Activated T-helper 1 cell treated with anti-CD3 and anti-CD28 coated beads, Interleukin-12 subunit alpha, Interleukin-12 subunit beta, Interleukin-2, Interleukin-4 antibody, amounts not matched to agents 30 ng/mL and 10 ng/mL and 1 ng/mL, durations not matched to agents 14 hours and 24 hours and 36 hours (primary cell): ENCODE data around the gene RAPH1. TPM values are rescaled to one million over a fixed set of nuclear protein-coding genes. Genes with fewer than 3 reads are reported as not detected.
"Not testable (repeated sequence)": the region's sequence is repeated elsewhere in the genome, so short reads cannot be mapped to it uniquely, and the experiment has no call there.

ENCODE experiments used
- DNase-seq: peaks from one replicate; pipeline ENCODE4 v3.0.0; 2021; ENCODE audit warnings: low spot score
- H3K27ac Mint-ChIP-seq: one replicate; pipeline ENCODE4 v1.8.0; 2021; ENCODE audit warnings: mild to moderate bottlenecking, mixed read lengths
- H3K27me3 Mint-ChIP-seq: one replicate; pipeline ENCODE4 v1.8.0; 2022; ENCODE audit warnings: mild to moderate bottlenecking, moderate library complexity, mixed read lengths; ENCODE audit not compliant: insufficient read depth
- H3K36me3 Mint-ChIP-seq: one replicate; pipeline ENCODE4 v1.8.0; 2021; ENCODE audit warnings: low read depth, mixed read lengths
- H3K4me1 Mint-ChIP-seq: one replicate; pipeline ENCODE4 v1.8.0; 2021; ENCODE audit warnings: low read depth, mixed read lengths
- H3K4me3 Mint-ChIP-seq: one replicate; pipeline ENCODE4 v1.8.0; 2021; ENCODE audit warnings: mild to moderate bottlenecking, moderate library complexity, mixed read lengths
- H3K9me3 Mint-ChIP-seq: one replicate; pipeline ENCODE4 v1.8.0; 2021; ENCODE audit warnings: mixed read lengths
- intact Hi-C: fragments of 100-400 bp; cut with micrococcal nuclease; formaldehyde crosslinking; loops from one replicate; pipeline ENCODE4 v1.15.1; 2024
- total RNA-seq: library from RNA; stranded (reverse); gene quantifications from 2 replicates; pipeline ENCODE4 v1.2.3, GENCODE V29; 2022

Gene RAPH1
- total RNA-seq, 1 donor from 2014 or later = 4.6 TPM

- no peak for DNase-seq
- Mint-ChIP-seq H3K27me3 (peaks cover 25% of the 10 kb centered on the region), H3K36me3 (peaks cover 4% of the 10 kb centered on the region), H3K27ac (no peak overlapping the region), H3K4me1 (peaks cover 9% of the 10 kb centered on the region), H3K9me3 (no peaks in the 10 kb centered on the region), H3K4me3 (no peak overlapping the region)
- intact Hi-C loops = no loop called here
Observed at GRCh38 chr2:203566161-203566560, 31.1 kb upstream of the RAPH1 start.

GRCh38 chr2:203565076-203565475 lies 30.0 kb upstream of the RAPH1 start:
- H3K27ac Mint-ChIP-seq = no peak overlapping the region
- peaks cover 9% of the 10 kb centered on the region for H3K4me1 Mint-ChIP-seq
- DNase-seq = no peak
- intact Hi-C loops = no loop called here
- H3K9me3 Mint-ChIP-seq = no peaks in the 10 kb centered on the region
- peaks cover 4% of the 10 kb centered on the region for H3K36me3 Mint-ChIP-seq
- H3K4me3 Mint-ChIP-seq = no peak overlapping the region
- H3K27me3 Mint-ChIP-seq = peaks cover 23% of the 10 kb centered on the region

GRCh38 chr2:203562268-203562667 lies 27.2 kb upstream of the RAPH1 start:
- intact Hi-C loops = no loop called here
- Mint-ChIP-seq H3K4me1 (no peaks in the 10 kb centered on the region), H3K27me3 (peaks cover 10% of the 10 kb centered on the region), H3K36me3 (peaks cover 2% of the 10 kb centered on the region), H3K9me3 (no peaks in the 10 kb centered on the region), H3K4me3 (no peak overlapping the region), H3K27ac (no peak overlapping the region)
- no peak for DNase-seq

- DNase-seq = no peak
- no peak overlapping the region for H3K4me3 Mint-ChIP-seq
- no peaks in the 10 kb centered on the region for H3K36me3 Mint-ChIP-seq
- H3K9me3 Mint-ChIP-seq = no peaks in the 10 kb centered on the region
- H3K27me3 Mint-ChIP-seq = peaks cover 10% of the 10 kb centered on the region
- H3K4me1 Mint-ChIP-seq = no peaks in the 10 kb centered on the region
- H3K27ac Mint-ChIP-seq = no peak overlapping the region
- intact Hi-C loops = no loop called here
Observed at GRCh38 chr2:203559641-203560040, 24.5 kb upstream of the RAPH1 start.

- intact Hi-C loops = no loop called here
- Mint-ChIP-seq H3K36me3 (no peaks in the 10 kb centered on the region), H3K27ac (no peak overlapping the region)
Observed at GRCh38 chr2:203553784-203554183, 18.7 kb upstream of the RAPH1 start.

GRCh38 chr2:203551778-203552177 lies 16.7 kb upstream of the RAPH1 start:
- no peak overlapping the region for H3K27ac Mint-ChIP-seq
- no peaks in the 10 kb centered on the region for H3K9me3 Mint-ChIP-seq
- no peaks in the 10 kb centered on the region for H3K36me3 Mint-ChIP-seq
- no peak overlapping the region for H3K4me3 Mint-ChIP-seq
- H3K4me1 Mint-ChIP-seq = peaks cover 14% of the 10 kb centered on the region
- DNase-seq = no peak
- intact Hi-C loops = no loop called here
- H3K27me3 Mint-ChIP-seq = peaks cover 8% of the 10 kb centered on the region

More at GRCh38 chr2:203553784-203554183, 18.7 kb upstream of the RAPH1 start:
- Mint-ChIP-seq H3K4me1 (peaks cover under 1% of the 10 kb centered on the region), H3K4me3 (no peak overlapping the region), H3K27me3 (peaks cover 9% of the 10 kb centered on the region), H3K9me3 (no peaks in the 10 kb centered on the region)
- no peak for DNase-seq

GRCh38 chr2:203550266-203550665 lies 15.2 kb upstream of the RAPH1 start:
- Mint-ChIP-seq H3K4me1 (peaks cover 14% of the 10 kb centered on the region), H3K36me3 (no peaks in the 10 kb centered on the region), H3K27me3 (peaks cover 11% of the 10 kb centered on the region), H3K27ac (no peak overlapping the region), H3K4me3 (no peak overlapping the region), H3K9me3 (no peaks in the 10 kb centered on the region)
- intact Hi-C loops = no loop called here
- DNase-seq = no peak

GRCh38 chr2:203549406-203549805 lies 14.3 kb upstream of the RAPH1 start:
- intact Hi-C loops = no loop called here
- no peak overlapping the region for H3K4me3 Mint-ChIP-seq
- H3K4me1 Mint-ChIP-seq = peaks cover 14% of the 10 kb centered on the region
- DNase-seq = no peak
- peaks cover 10% of the 10 kb centered on the region for H3K27me3 Mint-ChIP-seq
- H3K36me3 Mint-ChIP-seq = no peaks in the 10 kb centered on the region
- H3K27ac Mint-ChIP-seq = no peak overlapping the region
- H3K9me3 Mint-ChIP-seq = no peaks in the 10 kb centered on the region

- peaks cover 11% of the 10 kb centered on the region for H3K27me3 Mint-ChIP-seq
- no peaks in the 10 kb centered on the region for H3K9me3 Mint-ChIP-seq
- peaks cover 14% of the 10 kb centered on the region for H3K4me1 Mint-ChIP-seq
- intact Hi-C loops = no loop called here
- no peaks in the 10 kb centered on the region for H3K36me3 Mint-ChIP-seq
- H3K27ac Mint-ChIP-seq = no peak overlapping the region
- DNase-seq = no peak
- no peak overlapping the region for H3K4me3 Mint-ChIP-seq
Observed at GRCh38 chr2:203548887-203549286, 13.8 kb upstream of the RAPH1 start.

- Mint-ChIP-seq H3K4me1 (peaks cover 14% of the 10 kb centered on the region), H3K27ac (no peak overlapping the region), H3K36me3 (no peaks in the 10 kb centered on the region), H3K27me3 (peaks cover 11% of the 10 kb centered on the region), H3K4me3 (no peak overlapping the region), H3K9me3 (no peaks in the 10 kb centered on the region)
- intact Hi-C loops = no loop called here
- DNase-seq = no peak
Observed at GRCh38 chr2:203547356-203547755, 12.3 kb upstream of the RAPH1 start.

GRCh38 chr2:203544402-203544801 lies 9.3 kb upstream of the RAPH1 start:
- Mint-ChIP-seq H3K27ac (no peak overlapping the region), H3K36me3 (no peaks in the 10 kb centered on the region), H3K4me3 (no peak overlapping the region), H3K4me1 (peaks cover 14% of the 10 kb centered on the region), H3K27me3 (peaks cover 14% of the 10 kb centered on the region), H3K9me3 (no peaks in the 10 kb centered on the region)
- intact Hi-C loops = no loop called here
- DNase-seq = no peak

GRCh38 chr2:203543898-203544328 lies 8.8 kb upstream of the RAPH1 start:
- H3K4me1 Mint-ChIP-seq = peaks cover 14% of the 10 kb centered on the region
- DNase-seq = no peak
- H3K27ac Mint-ChIP-seq = no peak overlapping the region
- H3K36me3 Mint-ChIP-seq = no peaks in the 10 kb centered on the region
- no peak overlapping the region for H3K4me3 Mint-ChIP-seq
- peaks cover 14% of the 10 kb centered on the region for H3K27me3 Mint-ChIP-seq
- peaks cover 2% of the 10 kb centered on the region for H3K9me3 Mint-ChIP-seq
- intact Hi-C loops = no loop called here

- H3K27ac Mint-ChIP-seq, intact Hi-C loops, H3K4me3 Mint-ChIP-seq, H3K36me3 Mint-ChIP-seq, DNase-seq: not testable (repeated sequence)
- peaks cover 11% of the 10 kb centered on the region for H3K4me1 Mint-ChIP-seq
- H3K27me3 Mint-ChIP-seq = peaks cover 20% of the 10 kb centered on the region
- H3K9me3 Mint-ChIP-seq = peaks cover 23% of the 10 kb centered on the region
Observed at GRCh38 chr2:203540598-203540997, 5.5 kb upstream of the RAPH1 start.

GRCh38 chr2:203538237-203538636 lies 3.1 kb upstream of the RAPH1 start:
- H3K4me3 Mint-ChIP-seq, DNase-seq, H3K27ac Mint-ChIP-seq, H3K36me3 Mint-ChIP-seq: not testable (repeated sequence)
- Mint-ChIP-seq H3K9me3 (peaks cover 23% of the 10 kb centered on the region), H3K4me1 (peaks cover 25% of the 10 kb centered on the region), H3K27me3 (peaks cover 33% of the 10 kb centered on the region)
- intact Hi-C loops = loop anchor here (5.0 kb wide), 1 partner anchor 114 kb away; no protein-coding TSS in a partner anchor
